ENCODE measurements around the gene GAD2.

Gene GAD2

DNA sequence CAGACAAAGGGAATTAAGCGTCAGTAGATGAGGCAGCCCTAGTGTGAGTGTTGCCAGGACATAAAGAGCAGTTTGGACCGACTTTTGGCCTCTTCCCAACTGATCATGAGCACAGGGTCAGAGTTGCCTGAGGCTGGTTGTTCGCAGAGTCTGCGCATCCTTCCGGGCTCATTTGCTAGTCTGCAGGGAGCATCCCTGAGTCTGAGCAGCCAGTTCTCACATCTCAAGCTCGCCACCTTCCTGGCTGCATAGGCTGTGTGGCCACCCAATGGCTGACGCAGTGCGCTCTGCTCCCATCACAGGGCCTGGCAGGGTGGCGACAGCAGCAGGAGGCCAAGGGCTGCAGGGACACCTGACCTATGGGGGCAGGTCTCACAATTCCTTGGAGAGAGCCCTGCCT lies 5.0 kb downstream of the GAD2 start:
- in situ Hi-C loops (cut with HindIII; ENCODE audit: low sequenced_read_pairs): no loop called here

DNA sequence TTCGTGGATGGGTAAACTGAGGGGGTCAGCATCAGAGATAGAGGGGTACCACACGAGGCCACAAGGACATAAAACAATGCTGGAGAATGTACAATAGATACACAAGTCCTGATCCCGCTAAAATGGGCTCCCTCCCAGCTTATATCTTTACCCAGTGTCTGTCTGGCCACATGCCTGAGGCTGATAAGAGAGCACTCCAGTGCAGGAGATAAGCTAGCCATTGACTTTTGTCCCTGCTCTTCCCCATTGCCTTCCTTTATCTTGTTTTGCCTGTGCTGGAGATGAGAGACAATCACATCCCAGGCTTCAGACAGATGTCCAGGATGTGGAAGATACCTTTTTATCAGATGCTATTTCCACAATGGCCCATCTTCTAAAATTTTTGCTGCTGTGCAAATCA lies 6.0 kb downstream of the GAD2 start:
- in situ Hi-C loops (cut with HindIII; ENCODE audit: low sequenced_read_pairs): no loop called here

DNA sequence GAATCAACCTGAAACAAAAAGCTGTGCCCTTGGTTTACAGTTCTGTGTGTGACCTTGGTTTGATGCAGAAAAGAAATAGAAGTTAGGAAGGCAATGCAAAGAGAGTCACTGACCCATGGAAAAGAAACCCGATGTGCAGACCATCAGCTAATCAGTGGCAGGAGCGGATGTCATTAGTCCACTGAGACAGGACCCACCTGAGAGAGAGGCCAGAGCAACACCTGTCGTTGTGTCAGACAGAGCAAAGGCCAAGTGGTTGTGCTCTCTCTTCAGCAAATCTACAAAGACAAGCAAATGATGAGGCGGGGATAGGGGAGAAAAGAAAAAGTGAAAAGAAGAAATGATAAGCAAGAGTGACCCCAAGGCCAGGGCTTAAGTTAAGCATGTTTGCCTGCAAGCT lies 8.7 kb downstream of the GAD2 start:
- in situ Hi-C loops (cut with HindIII; ENCODE audit: low sequenced_read_pairs): no loop called here

DNA sequence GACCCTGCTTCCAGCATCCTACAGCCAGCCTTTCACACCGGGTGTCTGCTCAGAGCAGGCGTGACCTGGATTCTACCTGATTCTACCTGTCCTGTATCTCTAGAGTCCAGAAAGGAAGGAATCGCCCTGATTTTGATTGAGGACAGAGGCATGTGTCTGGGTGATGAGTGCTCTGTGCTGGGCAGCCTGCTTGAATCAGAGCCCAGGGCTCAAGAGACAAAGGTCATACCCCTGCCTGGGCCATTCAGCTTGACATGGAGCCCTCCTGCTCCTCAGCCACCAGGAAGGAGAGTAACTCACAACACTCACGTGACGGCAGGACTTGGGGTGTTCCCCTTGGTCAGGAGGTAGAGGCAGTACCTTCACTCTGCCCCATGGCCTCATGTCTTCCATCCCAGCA lies 11.2 kb downstream of the GAD2 start:
- in situ Hi-C loops (cut with HindIII; ENCODE audit: low sequenced_read_pairs): no loop called here

DNA sequence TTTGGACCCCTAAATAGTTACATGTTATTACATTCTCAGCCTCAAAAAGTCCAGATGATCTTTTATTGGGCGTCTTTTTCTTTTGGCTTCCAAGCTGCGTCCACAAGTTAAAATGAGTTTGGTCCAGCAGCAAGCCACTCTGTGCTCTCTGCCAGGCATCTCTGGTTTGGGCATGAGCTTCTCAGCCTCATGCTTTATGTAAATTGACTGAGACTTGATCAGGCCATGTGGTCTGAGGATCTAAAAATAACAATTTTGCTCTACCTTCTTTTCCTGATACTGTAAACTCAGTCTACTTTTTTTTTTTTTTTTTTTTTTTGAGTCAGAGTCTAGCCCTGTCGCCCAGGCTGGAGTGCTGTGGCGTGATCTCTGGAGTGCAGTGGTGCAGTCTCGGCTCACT lies 15.6 kb downstream of the GAD2 start:
- in situ Hi-C loops (cut with HindIII; ENCODE audit: low sequenced_read_pairs): no loop called here

DNA sequence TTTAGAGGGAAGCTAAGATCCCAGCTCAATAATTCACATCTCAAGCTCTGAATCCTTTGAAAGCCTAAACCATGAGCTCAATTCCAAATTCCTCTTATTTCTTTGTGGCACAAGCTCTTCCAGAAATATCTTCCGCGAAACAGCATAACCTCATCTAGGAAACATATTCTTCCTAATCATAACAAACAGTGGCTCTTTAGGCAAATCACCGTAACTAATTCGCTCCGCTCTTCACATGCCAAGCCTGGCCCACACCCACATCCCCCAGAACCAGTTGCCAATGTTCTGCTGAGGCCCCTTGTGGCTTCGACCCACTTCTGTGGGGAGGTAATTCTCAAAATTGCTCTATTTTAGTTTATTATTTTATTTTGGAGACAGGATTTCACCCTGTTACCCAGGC lies 19.2 kb downstream of the GAD2 start:
- in situ Hi-C loops (cut with HindIII; ENCODE audit: low sequenced_read_pairs): no loop called here

DNA sequence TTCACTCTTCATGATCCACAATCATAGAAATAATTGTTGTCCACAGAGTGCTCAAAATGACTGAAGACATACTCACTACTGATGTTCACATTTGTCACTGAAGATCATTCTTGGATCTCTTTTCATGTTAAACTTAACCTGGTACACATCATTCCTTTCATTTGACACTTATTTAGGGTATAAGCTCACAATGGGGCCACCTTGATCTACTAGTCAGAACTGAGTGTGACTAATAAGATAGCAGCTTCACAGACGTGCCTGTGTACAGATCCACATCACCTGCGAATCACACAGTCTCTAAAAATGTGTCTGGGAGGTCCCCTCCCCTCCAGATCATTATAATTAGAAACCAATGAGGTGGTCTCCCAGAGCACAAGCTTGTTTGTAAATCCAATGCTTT lies 21.8 kb downstream of the GAD2 start:
- in situ Hi-C loops (cut with HindIII; ENCODE audit: low sequenced_read_pairs): no loop called here

DNA sequence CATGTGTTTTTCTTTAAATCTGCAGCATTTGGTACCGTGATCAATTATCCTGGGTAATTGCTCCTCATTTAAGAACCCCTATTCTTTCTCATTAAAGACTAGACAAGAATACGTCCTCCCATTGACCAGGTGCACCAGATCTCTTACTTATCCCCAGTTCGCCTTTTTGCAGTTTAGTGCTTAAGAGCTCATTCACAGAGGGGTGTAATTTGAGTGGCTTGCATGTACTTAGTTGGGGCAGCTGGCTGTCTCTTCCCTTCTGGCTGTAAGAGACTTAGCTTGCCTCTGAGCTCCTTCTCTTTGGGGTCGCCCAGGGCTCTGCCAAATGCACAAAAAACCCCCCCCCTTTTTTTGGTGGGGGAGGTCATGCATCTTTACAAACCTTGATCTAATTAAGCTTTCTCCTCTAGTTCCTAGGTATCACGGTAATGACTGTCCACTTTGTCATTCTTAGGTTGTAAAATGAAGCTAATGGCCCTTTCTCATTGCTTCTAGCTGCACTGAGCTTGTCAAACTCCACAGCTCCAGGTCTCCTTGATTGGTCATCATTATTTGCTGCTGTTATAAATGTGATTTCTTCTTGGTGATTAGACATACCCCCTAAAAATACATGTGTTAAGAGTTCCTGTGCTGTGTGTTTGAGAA lies 26.3 kb downstream of the GAD2 start:
- in situ Hi-C loops (cut with HindIII; ENCODE audit: low sequenced_read_pairs): no loop called here

DNA sequence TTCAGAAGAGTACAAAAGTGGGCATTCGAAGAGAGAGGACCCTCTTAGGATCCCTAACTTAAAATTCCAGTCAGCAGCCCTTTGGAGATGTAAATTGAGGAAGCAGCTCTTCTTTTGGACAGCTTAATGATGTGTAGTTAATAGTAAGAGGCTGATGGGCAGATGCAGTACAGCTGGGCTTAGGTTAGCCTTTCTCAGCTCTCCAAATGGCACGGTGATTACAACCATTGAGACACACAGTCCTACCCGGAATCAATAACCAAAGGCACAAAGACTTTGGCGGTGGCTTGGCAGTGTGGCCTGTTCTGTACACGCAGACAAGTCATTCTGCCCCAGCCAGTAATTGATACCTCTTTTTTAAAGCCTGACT lies 26.8 kb downstream of the GAD2 start:
- in situ Hi-C loops (cut with HindIII; ENCODE audit: low sequenced_read_pairs): no loop called here

DNA sequence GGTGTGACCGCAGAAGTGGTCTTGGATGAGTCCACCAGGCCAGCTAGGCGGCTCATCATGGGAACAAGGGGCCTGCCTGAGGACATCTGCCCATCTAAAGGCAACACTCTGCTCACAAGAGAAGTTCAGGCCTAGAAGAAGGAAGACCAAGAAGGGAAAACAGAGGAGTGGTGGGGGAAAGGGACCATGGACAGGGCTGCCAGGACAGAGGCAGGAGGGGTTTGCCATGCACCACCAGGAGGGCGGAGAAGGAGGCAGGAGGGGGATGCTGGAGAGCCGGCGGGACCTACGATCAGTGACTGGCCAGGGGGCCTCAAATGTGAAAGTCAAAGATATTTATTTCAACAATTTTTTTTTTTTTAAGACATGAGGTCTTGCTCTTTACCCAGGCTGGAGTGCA lies 33.1 kb downstream of the GAD2 start:
- in situ Hi-C loops (cut with HindIII; ENCODE audit: low sequenced_read_pairs): no loop called here

DNA sequence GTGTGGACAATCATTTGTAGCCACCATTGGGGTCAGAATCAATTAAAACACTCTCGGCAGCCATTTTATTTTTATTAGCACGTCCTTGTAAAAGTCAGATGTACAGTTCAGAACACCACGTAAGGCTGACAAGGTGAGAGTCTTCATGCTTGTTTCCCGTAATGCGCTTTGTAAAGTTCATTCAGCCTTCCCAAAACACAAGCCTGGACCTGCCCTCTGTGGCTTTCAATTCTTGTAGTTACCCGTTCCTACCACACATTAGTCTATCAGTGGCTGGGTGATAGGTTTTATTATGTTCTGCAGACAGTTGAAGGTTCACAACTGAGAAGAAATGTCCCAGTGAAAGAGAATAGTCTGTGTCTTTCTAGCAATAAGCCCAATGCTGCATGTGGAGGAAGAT lies 35.4 kb downstream of the GAD2 start:
- in situ Hi-C loops (cut with HindIII; ENCODE audit: low sequenced_read_pairs): no loop called here

DNA sequence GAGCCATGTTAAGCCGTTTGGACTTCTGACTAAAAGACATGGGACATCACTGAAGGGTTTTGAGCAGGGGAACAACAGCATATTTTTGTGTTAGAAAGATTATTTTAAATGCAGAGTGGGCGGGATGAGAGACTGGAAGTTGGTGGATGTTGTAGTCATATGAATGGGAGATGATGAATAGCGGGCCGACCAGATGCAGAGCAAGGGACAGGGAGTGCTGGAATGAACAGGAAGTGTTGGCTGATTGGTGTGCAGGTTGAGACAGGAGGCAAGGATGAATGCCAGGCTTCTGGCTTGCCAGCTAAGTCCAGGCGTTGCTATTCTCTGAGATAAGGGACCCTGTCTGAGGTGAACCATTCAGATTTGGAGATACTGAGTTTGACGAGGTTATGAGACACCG lies 38.0 kb downstream of the GAD2 start:
- in situ Hi-C loops (cut with HindIII; ENCODE audit: low sequenced_read_pairs): no loop called here

DNA sequence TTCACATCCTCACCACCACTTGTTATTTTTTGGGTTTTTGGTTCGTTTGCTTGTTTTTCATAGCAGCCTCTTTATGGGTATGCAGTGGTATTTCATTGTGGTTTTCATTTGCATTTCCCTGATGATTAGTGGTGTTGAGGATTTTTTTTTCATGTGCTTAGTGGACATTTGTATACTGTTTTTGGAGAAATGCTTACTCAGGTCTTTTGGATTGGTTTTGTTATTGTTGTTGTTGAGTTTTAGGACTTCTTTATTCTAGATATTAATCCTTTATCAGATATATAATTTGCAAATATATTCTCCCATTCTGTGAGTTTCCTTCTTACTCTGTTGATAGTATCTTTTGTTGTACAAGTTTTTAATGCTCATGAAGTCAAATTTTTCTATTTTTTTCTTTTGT lies 42.8 kb downstream of the GAD2 start:
- in situ Hi-C loops (cut with HindIII; ENCODE audit: low sequenced_read_pairs): no loop called here

DNA sequence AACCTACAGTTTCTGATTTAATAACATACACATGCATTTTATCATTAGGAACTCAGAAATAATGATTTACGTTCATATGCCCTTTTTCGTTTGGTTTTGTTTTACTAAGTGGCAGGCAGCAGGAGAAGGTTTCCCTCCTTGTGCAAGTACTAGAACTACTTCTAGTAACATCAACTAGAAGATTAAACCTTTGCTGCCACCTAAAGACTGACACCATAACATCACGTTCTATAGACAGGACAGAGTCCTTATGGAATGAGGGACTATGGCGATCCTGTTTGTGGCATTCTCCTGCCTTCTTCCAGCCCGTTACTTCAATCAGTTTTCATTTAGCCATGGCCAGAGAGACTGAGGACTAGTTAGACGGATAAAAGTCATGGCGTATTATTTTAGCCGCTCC lies 53.2 kb downstream of the GAD2 start:
- in situ Hi-C loops (cut with HindIII; ENCODE audit: low sequenced_read_pairs): no loop called here

DNA sequence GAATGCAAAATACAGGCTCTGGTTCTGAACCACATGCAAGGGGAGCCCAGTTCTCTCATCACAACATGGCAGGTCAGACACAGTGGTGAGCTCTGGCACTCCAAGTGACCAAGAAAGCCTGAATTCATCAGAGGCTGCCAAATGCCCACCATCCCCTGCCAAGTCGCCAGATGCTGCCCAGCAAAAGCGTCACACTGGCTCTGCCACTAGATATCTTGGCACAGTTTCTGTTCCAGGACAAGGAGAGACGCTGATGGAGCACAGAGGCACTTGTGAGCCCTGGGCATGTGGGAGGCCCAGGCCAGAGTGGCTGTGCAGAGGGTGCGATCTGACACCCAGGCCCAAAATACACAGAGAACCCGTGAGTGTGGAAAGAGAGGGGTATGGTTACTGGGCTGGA lies 57.8 kb downstream of the GAD2 start:
- in situ Hi-C loops (cut with HindIII; ENCODE audit: low sequenced_read_pairs): no loop called here

DNA sequence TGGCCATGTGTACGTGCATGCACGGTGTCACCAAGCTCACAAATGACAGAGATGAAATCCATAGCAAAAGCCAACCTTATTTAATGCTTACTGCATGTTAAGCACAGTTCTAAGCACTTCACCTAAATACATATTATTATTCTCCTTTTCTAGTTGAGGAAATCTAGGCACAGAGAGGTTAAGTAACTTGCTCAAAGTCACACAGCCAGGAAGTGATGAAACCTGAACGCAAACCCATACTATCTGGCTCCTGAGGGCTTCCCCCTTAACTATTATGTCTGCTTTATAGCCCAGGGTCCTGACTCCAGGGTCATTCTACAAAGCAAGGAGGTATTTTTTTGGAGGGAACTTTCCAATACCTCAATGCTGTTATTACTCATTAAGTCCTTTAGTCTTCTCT lies 61.7 kb downstream of the GAD2 start:
- in situ Hi-C loops (cut with HindIII; ENCODE audit: low sequenced_read_pairs): no loop called here

DNA sequence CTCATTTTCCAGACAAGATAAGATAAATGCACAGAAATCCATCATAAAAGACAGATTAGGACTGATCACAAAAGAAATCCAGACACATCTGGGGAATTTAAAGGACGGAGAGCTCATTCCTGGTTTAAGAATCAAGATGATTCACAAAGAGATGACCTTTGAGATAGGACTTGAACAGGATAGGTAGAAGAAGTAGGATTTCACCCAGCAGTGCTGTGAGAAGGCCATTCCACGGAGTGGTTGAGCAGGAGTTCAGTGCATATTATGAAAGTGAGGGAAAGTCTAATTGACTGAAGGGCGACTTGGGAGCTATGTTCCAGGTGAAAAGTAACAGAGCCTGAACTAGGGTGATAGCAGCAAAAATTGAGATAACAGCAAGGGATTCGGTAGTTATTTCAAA lies 73.7 kb downstream of the GAD2 start:
- in situ Hi-C loops (cut with HindIII; ENCODE audit: low sequenced_read_pairs): no loop called here

DNA sequence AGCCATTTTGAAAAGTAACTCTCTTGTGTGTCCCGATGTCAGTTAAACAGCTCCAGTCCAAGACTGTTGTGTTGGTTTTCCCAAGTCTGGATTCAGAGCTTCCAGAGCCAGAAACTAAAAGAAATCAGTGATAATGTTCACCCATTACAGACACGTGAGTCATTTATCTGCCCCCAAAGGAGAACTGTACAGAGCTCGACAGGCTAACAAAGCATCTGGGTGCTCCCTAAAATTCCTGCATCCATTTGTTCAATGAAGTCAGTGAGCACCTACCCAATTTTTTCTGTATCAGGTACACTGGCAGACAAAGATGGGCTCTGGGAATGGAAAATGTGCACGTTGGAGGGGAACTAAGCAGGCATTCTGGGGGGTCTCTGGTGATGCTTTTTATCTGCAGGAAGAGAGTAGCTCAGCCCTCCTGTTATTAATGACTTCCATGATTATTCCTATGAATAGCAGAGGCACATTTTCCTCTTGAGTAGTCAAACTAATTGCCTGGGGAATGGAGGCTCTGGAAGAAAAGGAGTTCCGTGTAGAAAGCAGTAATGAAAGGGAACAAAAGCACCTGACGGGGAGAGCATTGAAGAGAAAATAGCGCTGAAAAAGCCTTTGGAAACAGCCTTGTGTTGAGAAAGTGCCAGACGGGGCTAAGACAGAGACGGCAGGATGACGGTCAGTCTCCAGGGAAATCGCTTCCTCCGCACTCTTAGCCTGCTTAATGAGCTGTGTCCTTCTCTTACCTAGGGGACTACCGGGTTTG lies 75.3 kb downstream of the GAD2 start:
- in situ Hi-C loops (cut with HindIII; ENCODE audit: low sequenced_read_pairs): no loop called here

DNA sequence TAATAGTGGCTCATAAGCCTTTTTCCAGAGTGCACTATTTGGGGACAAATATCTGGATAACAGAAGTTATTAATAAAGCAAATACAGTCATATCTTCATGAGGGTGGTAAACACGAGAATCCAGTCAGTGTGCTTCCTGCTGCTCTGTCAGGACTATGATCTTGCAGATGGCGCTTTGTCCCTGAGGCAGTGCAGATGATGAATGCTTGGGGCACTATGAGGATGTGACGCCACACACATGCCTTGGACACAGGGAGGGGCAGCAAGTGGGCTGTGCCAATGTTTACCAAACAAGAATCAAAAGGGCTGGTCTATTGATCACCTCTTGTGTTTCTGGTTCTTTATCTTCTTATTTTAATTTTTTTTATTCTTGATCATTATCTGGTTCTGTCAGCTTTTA lies 79.8 kb downstream of the GAD2 start:
- in situ Hi-C loops (cut with HindIII; ENCODE audit: low sequenced_read_pairs): no loop called here

DNA sequence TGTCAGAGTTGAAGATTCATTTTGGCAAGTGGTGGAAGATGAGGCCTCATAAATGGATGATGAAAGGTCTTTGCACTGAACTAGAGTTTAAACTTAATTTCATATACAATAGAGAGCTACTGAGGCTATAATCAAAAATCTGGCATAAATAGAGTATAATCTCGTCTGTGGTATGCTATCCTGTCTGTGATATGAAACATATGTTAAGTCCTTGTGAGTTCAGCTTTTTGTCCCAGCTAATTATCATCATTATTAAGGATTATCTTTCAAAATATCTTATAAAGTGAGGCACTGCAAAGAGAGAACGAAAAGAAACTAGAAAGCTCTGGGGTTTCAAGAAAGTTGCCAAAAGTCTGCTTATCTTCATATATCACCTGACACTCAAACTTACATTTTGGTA lies 83.4 kb downstream of the GAD2 start:
- in situ Hi-C loops (cut with HindIII; ENCODE audit: low sequenced_read_pairs): no loop called here

DNA sequence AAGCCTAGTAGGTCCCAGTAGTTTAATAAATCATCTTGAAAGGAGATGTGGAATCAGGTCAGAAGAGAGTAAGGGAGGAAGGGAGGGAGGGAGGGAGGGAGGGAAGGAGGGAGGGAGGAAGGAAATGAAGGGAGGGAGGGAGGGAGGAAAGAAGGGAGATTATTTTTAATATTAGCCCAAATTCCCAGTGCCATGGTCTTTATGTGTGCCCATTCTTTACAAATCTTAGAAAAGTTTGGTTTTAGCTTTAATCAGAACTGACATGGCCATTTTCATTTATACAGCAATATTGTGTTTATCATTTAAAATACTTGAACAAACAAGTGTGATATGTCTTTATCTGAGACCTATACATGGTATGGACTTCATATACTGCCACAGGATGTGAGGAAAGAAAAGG lies 86.8 kb downstream of the GAD2 start:
- in situ Hi-C loops (cut with HindIII; ENCODE audit: low sequenced_read_pairs): no loop called here

DNA sequence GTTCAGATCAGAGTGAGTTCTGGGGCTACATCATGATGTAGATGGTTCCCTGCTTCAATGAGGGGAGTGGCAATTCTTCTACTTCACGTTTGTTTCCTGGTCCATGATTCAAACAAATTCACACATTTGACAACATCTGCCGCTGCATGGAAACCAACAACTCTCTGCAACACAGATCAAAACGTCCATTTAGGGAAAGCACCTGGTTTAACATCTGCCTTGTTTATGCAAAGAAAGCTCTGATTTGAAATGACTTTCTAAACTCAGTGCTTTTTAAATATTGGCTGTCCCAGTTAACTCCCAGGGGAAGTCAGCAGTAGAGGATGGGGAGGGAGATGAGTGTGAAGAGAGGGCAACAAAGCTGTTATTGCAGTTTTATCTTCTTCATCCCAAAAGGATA lies 93.8 kb downstream of the GAD2 start:
- in situ Hi-C loops (cut with HindIII; ENCODE audit: low sequenced_read_pairs): no loop called here

DNA sequence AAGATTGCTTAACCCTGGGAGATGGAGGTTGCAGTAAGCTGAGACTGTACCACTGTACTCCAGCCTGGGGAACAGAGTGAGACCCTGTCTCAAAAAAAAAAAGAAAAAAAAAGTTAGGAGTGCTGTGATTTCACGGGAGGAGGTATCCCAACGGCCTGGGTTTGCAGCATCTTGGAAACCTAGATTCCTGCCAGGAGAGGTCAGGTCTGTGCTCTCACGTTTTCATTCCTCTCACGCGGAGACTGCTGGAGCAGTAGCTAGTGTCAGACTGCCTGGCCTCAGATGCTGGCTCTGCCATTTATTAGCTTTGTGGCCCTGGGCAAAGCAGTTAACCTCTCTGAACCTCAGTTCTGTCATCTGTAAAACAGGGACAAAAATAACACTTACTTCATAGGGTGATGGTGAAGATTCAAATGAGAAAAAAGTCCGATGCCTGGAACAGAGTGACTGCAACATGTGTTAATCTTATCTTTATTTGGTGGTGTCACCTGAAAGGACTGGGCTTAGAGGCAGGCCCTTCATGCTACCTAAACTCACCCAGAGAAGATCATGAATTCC lies 94.9 kb downstream of the GAD2 start:
- in situ Hi-C loops (cut with HindIII; ENCODE audit: low sequenced_read_pairs): no loop called here

All from DLD1 (cell line).